HG02943 (cell line): ENCODE data around the gene FAM168A.

Experiments
- ATAC-seq: cut with Tn5 transposase; IDR thresholded peaks from one replicate; pipeline ENCODE4 v1.9.1; 2021; ENCODE audit warnings: mild to moderate bottlenecking, low read depth, moderate library complexity; ENCODE audit not compliant: unreplicated experiment

Gene FAM168A

DNA sequence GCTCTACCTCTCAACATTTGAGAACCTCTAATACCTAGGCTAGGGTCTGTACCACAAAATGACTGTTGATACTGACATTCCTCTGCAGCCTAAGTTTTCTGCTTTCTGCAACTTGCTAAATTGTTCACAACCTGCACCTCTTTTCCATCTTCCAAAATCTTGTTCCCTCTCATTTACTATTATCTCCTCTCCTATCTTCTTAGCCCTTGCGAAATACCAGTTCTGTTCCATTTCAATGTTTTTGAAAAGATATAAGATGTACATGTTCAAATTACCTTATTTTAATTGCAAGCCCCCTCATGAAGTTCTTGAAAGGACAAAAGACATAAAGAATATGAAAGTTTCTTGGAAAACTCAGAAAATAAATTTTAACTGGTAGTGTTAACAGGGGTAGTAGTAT lies 72.3 kb downstream of the FAM168A start:
- no peak for ATAC-seq

DNA sequence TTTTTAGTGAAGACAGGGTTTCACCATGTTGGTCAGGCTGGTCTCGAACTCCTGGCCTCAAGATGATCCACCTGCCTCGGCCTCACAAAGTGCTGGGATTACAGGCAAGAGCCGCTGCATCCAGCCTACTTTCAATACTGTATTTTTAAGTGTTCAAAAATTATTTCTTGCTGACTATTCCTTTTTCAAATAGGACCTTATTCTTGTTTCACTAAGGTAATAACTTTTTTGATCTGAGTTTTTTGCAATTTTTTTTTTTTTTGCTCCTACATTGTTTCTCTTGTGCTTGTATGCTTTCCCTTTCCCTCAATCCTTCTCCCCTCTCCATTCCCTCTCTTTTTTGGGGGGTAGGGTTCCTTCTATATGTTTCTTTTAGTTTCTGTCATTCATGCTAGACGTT lies 73.1 kb downstream of the FAM168A start:
- ATAC-seq, result no peak

DNA sequence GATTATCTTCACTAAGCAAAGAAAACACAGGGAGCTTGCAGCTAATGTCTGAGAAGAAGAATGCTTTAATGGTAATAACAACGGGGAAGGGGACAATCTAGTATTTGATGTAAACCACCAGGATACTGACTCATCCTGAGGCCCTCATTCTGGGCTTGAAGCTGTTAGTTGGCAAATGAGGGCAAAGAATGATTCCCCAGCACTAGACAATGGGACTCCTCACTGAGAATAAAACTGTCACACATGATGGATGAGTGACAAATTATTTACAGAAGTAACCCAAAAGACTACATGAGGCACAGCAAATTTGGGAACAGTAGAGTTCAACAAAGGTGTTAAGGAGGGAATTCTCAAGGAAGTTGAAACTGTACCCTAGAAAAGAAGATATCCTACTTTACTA lies 76.3 kb downstream of the FAM168A start:
- ATAC-seq, result no peak

DNA sequence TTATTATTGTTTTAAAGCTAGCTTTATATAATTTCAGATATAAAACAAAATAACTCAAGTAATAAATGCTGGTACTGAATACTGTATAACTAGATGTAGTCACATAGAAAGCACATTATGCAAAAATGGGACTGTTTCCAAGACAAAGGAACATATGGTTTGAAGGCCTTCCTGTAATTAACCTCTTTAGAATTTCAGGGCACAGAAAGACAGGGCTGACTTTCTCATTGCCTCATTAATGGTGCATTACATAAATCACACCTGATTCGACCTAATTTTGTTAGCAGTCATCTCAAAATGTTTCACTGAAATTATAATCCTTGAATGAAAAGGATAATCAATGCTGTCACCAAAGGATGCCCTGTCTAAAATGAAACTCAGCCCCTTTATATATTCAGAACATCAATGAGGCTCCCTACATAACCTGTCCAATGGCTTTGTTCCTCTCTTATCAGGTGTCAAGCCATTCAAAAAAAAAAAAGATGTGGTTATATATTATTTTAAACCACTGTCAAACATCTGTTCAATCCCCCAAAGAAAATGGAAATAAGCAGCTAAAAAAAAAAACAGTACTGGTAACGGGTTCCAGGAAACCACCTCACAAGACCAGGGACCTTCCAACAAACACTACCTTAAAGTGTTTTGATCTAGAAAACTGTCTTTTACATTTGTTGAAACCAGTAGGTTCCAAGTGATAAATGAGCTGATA lies 77.4 kb downstream of the FAM168A start:
- ATAC-seq, result no peak

DNA sequence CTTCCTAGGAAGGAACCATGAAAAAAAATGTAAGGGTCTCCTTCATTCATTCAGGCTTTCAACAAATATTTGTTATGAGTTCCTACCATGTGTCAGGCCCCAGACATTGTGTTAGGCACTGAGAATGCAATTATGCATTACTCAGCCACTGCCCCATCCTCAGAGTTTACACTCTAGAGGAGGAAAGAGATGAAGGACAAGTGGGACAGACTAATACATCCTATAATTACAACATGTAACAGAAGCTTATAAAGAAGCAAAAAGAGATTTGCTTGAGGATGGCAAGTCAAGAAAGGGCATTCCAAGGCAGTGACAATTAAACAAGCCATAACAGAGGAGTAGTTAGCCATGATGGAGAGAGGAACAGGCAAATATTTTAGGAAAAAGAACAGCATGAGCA lies 78.6 kb downstream of the FAM168A start:
- ATAC-seq, result no peak

DNA sequence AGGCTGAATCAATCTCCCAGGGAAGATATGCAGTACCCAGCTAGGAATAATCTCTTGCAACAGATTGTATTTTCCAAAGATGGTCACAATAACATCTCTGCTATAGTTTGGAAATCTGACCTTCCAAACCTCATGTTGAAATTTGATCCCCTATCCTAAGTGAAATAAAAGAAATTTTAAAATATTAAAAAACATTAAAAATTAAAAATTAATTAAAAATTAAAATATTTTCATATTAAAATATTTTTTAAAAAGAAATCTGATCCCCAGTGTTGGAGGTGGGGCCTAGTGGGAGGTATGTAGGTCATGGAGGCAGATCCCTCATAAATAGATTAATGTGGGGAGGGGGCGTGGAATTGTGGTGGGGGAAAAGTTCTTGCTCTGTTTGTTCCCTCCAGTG lies 79.7 kb downstream of the FAM168A start:
- ATAC-seq, result no peak

DNA sequence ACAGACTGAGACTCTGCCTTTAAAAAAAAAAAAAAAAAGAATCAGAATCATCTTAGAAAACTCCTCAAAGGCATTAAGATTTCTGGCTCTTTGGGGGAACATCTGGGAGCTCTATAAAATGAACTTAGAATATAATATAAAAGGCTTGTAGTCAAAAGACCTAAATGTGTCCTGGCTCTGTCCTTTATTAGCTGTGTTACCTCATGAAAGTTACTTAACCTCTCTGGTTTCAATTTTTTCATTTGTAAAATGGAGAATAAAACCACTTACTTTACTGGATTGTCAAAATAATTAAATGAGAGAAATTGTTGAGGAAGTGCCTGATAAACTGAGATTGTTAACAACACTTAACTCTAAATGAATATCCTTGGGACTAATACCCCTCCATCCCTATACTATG lies 81.8 kb downstream of the FAM168A start:
- ATAC-seq, result no peak

DNA sequence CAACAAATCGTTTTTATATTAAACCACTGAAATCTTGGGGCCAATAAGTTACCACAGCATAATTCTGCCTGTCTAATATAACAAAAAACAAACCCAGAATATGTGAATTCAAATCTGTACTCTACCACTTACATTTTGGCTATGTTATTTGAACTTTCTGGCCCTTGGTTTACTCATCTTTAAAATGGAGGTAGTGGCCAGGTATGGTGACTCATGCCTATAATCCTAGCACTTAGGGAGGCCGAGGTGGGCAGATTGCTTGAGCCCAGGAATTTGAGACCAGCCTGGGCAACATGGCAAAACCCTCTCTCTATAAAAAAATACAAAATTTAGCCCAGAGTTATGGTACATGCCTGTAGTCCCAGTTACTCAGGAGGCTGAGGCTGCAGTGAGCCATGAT lies 84.2 kb downstream of the FAM168A start:
- ATAC-seq, result no peak

DNA sequence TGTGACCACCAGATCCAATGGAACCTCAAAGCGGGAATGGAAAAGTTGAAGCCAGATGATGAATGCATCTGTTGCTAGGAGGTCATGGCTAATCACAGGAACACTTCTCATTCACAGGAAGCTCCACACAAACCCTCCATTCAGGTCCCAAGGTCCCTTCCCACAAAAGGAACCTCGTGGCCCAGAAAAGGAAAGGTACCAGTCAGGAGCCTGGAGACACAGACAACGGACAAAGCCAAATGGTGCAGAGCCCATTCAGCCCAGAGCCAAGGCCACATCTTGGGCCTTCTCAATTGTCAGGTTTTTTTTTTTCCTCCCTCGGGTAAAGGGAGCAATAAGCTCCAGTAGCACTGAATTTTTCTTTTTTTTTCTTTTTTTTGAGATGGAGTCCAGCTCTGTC lies 87.0 kb downstream of the FAM168A start:
- no peak for ATAC-seq

DNA sequence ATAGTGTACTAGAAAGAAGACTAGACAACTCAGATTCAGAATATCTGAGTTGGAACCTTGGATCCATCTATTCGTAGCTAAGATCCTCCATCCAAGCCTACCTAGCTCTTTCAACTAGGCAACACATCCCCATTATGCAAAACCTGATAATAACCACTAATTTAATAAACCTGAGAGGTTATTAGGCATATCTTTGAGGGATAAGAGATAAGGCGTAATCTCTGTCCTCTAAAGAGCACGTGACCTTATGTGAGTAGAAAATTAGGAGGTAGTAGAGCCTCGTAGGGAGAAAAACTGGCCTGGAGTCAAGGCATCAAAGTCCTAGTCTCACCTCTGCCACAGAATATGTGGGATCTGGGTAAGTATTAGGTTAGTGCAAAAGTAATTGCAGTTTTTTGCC lies 87.8 kb downstream of the FAM168A start:
- no peak for ATAC-seq

DNA sequence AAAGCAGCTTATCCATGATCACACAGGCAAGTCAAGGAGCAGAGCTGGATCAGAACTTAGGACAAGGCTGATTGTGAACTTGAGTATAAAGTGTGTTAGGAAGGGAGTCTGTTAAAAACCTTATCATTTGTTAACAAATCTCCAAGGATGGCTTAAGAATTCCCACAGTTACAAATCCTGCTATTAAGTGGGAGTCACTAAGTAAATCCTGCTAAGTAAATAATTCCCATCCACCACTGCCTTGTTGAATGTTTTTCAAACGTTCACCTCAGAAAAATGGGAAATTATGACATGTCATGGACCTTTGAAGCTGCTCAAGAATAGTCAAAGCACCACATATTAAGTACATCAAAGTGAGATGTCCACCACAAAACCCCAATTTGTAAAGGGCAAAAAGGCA lies 88.7 kb downstream of the FAM168A start:
- no peak for ATAC-seq

DNA sequence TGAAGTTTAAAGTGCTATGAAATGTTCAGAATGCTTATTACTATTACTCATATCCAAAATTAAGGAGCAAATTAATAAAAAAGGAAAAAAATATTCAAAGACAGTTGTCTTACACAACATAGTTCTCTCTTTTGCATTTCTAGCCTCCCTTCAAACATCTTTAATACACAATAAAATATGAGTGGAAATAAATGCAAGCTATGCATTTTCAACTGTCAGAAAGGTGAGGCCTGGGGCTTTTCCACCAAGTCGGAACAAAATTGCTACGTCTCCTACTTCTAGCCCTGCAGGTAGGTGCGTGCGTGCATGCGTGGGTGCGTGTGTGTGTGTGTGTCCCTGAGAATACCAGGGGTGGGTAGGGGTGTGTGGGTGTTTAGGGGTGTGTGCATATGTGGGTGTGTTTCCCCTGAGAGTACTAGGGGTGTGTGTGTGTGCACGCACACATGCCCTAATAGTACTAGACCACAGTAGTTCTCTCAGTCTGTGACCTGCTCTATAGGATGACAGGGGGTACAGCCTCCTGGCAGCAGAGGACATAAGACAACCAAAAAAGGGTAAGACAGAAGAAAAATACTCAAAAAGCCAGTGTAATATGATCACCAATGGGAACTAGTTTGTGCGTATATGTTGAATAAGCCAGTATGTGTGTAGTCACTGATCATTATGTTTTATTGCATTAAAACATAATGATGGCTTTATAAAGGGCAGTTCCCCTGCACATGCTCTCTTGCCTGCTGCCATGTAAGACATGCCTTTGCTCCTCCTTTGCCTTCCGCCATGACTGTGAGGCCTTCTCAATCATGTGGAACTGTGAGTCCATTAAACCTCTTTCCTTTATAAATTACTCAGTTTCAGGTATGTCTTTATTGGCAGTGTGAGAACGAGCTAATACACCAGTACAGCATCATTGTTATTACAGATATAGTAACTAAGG lies 89.4 kb downstream of the FAM168A start:
- ATAC-seq, result no peak

DNA sequence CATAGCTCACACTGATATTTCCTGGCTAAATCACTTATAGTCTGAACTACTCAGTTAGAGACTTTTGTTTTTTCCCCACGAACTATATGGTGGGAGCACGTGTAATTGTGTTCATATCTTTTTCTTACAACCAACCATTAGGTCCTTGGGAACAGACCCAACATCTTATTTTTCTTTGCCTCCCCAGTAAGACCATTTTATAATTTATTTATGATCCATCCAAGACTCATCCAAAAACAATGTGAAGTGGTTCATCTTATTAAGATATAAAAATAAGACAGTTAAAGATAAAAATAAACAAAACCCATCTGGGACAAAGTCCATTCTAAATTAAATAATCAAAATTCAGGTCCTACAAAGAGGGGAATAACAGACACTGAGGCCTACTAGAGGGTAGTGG lies 90.8 kb downstream of the FAM168A start:
- ATAC-seq, result no peak

DNA sequence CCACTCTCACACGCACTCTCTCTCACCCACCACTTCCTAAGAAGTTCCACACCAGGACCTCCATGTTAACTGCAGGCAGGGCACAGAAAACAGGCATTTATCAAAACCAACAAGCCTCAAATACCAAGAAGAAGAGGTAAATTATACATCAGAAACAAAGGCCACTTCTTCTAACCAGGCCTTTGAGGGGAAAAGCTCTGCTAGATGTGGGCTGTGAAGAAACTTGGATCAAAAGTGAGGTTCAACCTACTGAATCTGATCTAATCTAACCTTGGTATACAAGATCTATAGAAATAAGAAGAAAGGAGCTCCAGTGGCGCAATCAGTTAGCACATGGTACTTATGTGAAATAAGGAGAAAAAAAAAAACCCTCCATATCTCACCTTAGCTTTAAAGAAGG lies 91.9 kb downstream of the FAM168A start:
- ATAC-seq, result no peak

DNA sequence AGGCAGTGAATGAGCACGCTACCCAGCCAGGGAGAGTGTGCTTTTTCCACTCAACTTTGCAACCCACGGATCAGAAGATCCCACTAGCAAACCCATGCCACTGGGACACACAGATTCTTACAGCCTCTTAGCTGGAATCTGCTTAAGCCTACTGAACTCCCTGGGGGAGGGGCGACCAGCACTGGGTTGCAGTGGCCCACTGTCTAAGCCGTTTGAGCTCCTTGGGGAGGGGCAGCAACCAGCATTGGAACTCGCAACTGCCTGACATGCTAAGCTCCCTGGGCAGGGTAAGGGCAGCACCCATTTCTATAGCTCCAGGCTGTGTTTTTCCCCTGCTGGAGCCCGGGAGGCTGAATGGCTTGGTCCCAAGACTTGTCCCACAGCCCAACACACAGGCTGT lies 99.6 kb downstream of the FAM168A start:
- ATAC-seq, result no peak

DNA sequence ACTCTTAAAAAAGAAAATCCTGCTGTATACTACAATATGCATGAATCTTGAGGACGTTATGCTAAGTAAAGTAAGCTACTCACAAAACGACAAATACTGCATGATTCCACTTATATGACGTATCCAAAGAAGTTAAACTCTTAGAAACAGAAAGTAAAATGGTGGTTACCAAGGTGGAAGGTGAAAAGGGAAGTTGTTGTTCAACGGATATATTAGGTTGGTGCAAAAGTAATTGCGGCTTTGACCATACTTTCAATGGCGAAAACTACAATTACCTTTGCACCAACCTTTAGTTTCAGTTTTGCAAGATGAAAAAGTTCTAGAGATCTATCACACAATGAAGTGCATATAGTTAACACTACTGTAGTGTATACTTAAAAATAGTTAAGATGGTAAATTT lies 101.8 kb downstream of the FAM168A start:
- ATAC-seq, result no peak

DNA sequence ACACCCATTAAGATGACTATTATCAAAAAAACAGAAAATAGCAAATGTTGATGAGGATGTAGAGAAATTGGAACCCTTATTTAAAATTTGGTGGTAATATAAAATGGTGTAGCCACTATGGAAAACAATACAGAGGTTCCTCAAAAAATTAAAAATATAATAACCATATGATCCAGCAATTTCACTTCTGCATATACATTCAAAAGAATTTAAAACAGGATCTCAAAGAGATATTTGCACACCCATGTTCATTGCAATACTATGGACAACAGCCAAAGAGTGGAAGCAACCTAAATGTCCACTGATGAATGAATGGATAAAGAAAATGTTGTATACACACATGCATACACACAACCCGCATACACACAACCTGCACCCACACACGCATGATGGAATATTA lies 102.2 kb downstream of the FAM168A start:
- no peak for ATAC-seq

DNA sequence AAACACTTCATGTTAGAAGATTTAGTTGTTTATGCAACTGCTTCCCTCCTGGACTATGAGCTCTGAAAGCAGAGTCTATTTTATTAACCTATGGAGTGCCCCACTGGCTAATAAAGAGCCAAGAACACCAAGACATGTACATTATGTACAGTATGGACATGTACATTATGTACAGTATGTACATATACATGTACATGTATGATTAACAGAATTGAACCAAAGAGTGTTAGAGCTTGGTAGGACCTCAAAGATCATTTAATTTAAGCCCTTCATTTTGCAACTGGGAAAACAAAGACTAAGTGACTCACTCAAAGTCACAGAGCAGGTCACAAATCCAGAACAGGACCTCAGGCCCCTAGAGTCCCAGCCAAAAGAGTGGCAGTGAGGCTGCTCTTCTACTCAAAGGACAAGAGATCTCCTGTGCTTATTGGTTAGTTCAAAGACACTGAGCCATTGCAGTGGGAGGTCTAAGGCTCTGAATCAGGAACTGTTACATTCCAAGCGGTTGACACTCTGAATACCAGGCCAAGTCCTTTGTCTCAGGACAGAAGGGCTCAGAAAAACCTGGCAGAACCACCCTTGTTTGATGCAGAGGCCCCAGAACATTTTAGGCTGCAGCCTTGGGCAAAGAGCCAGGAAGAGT lies 103.8 kb downstream of the FAM168A start:
- no peak for ATAC-seq

DNA sequence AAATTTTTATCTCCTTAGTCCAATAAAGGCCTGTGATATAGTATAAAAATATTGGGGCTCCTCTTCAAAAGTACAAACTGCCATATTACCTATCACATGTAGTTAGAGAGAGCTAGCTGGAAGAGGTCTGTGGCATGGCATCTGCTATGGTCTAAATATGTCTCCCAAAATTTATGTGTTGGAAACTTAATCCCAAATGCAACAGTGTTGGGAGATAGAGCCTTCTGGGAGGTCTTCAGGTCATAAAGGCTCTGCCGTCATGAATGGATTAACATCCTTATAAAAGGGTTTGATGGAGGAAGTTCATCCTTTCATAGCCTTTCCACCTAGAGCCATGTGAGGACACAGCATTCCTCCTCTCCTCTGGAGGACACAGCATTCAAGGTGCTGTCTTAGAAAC lies 116.3 kb downstream of the FAM168A start:
- no peak for ATAC-seq

DNA sequence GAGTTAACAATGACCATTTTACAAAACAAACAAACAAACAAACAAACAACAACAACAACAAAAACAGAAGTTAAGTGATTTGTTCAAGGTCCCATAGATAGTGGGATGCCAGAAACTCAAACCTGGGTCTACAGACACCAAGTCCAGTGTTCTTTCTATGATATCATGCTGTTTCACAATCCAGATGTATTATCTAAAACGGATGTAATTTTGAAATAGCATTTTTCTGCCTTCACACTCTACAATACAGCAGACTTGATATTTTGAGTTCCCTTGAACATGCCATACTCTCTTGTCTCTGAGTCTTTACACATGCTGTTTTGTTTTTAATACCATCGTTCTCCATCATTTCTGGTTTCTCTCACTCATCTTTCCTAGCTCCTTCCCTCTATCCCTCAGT lies 117.2 kb downstream of the FAM168A start:
- no peak for ATAC-seq

DNA sequence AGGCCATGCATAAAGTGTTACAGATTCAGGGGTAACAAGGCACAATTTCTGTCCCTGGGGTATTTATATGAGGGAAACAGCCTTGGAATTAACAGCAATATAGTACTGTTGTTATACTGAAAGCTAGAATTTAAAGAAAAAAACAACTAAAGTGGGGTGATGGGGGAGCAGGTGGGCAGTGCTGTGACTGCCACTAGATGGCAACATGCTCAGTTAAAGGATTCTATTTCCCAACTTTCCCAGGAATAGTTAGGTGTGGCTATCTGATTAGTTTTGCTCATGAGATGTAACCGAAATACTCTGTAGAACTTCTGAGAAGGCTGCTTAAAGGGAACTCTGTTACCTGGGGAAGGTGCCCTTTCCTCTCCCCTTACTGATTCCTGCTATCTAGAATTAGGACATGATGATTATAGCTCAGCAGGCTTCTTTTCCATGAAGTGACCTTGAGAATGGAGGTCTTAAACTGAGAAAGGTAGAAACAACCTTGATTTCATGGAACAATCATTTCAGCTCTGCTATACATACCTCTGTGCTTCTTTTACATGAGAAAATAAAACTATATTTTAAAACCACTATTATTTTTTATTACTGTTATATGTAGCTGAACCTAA lies 119.1 kb downstream of the FAM168A start:
- no peak for ATAC-seq
